Measurements from ENCODE around the gene PDZD2.
"Not testable (repeated sequence)": the region's sequence is repeated elsewhere in the genome, so short reads cannot be mapped to it uniquely, and the experiment has no call there.

PDZD2 gene

GRCh38 chr5:31682025-31682424, 43.1 kb downstream of the PDZD2 start:
- DNase-seq (ENCODE audit: low spot score), result no peak
- TF ChIP-seq, protein P1, sequence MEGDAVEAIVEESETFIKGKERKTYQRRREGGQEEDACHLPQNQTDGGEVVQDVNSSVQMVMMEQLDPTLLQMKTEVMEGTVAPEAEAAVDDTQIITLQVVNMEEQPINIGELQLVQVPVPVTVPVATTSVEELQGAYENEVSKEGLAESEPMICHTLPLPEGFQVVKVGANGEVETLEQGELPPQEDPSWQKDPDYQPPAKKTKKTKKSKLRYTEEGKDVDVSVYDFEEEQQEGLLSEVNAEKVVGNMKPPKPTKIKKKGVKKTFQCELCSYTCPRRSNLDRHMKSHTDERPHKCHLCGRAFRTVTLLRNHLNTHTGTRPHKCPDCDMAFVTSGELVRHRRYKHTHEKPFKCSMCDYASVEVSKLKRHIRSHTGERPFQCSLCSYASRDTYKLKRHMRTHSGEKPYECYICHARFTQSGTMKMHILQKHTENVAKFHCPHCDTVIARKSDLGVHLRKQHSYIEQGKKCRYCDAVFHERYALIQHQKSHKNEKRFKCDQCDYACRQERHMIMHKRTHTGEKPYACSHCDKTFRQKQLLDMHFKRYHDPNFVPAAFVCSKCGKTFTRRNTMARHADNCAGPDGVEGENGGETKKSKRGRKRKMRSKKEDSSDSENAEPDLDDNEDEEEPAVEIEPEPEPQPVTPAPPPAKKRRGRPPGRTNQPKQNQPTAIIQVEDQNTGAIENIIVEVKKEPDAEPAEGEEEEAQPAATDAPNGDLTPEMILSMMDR (IDR thresholded peaks at IDR 0.05), result no peak
- H3K27ac ChIP-seq, result no peak overlapping the region
- no peak overlapping the region for H3K4me3 ChIP-seq

DNA sequence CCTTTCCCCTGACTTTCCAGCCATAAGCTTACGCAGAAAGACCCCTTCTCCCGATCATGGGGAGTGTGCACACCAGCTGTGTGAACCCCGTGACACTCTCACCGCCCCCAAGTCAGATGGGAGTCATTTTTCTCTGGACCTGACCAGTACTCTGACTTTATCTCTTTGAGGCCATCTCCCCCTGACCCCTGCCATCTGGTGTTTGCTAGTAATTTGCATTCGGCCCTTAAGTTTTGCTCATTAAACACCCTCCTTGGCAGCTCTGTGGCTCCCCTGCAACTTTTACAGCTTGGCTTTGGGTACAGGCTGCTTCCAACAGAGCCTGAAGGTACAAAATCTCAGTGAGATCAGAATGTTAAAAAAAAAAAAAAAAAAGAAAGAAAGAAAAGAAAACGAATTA, 43.9 kb downstream of the PDZD2 start:
- Histone ChIP-seq H3K27ac (no peak overlapping the region), H3K4me3 (no peak overlapping the region)
- TF ChIP-seq, protein P1 (IDR thresholded peaks at IDR 0.05), result no peak
- no peak for DNase-seq (ENCODE audit: low spot score)

DNA sequence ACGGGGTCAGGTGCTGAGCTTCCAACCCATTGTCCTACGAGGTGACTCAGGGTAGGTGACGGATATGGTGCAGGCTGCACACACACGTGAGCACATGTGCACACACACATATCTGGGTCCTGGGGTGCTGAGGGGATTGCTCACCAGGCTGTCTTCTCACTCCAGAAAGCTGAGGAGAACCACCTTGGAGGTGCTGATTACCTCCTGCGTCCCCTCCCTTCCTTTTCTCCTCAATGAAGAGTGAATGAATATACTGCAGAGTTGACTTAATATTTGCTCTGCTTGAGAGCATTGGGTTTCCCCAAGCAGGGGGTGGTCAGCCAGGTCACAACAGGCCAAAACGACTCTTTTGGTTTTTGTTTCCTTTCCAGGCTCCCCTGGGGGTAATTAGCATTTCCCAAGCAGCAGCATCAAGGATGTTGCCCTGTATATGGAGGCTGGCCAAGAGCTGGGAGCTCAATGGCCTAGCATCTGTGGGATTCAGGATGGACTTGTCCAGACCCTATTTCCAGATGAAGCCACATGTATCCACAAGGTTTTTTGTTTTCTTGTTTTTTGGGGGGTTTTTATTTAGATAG, 49.7 kb downstream of the PDZD2 start:
- no peak for DNase-seq (ENCODE audit: low spot score)
- TF ChIP-seq, protein P1 (IDR thresholded peaks at IDR 0.05), result no peak
- H3K27ac ChIP-seq, result no peak overlapping the region
- no peak overlapping the region for H3K4me3 ChIP-seq

GRCh38 chr5:31691408-31691807, 52.5 kb downstream of the PDZD2 start:
- H3K4me3 ChIP-seq; H3K27ac ChIP-seq; DNase-seq (ENCODE audit: low spot score): not testable (repeated sequence)

- H3K27ac ChIP-seq, result no peak overlapping the region
- H3K4me3 ChIP-seq, result no peak overlapping the region
- TF ChIP-seq, protein P1 (IDR thresholded peaks at IDR 0.05), result no peak
- DNase-seq (ENCODE audit: low spot score), result no peak
These were observed 53.8 kb downstream of the PDZD2 start for GRCh38 chr5:31692561-31693221.

DNA sequence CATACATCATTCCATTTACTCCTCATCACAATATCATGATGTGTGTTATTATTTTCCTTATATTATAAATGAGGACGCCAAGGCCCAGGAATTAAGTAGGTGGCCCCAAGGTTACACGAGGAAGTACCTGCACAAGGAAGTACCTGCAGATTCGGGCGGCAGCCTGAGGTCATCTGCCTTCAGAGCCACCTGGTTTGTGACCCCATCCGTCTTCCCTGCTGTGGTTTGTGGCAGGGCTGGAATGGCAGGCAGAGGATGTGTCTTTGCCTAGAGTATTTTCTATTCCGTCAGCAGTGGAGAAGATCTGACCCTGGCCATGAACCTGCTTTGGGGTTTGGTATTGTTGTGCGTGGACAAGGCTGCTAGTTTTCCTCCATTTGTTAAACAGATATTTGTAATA, 59.7 kb downstream of the PDZD2 start:
- no peak overlapping the region for H3K4me3 ChIP-seq
- DNase-seq (ENCODE audit: low spot score), result no peak
- no peak overlapping the region for H3K27ac ChIP-seq
- TF ChIP-seq, protein P1 (IDR thresholded peaks at IDR 0.05), result no peak

- TF ChIP-seq, protein P1 (IDR thresholded peaks at IDR 0.05), result no peak
- no peak for DNase-seq (ENCODE audit: low spot score)
- H3K4me3 ChIP-seq, result no peak overlapping the region
- no peak overlapping the region for H3K27ac ChIP-seq
These were observed 62.8 kb downstream of the PDZD2 start for GRCh38 chr5:31701642-31702299.
